MM.1S (cell line): ENCODE data around the gene SPCS3.

Source experiments
- EZH2 ChIP-seq: fragments of 300-600 bp; sonication (generic); optimal IDR thresholded peaks from 2 replicates; pipeline ENCODE3; 2017; ENCODE audit warnings: low read depth, mild to moderate bottlenecking, antibody characterized with exemption, low read length, mixed read lengths
- EZH2phosphoT487 ChIP-seq: fragments of 300-600 bp; sonication (generic); IDR thresholded peaks from 2 replicates; pipeline ENCODE4 v1.6.1; 2018; ENCODE audit warnings: antibody characterized with exemption, low read length
- TF ChIP-seq, protein P1 (sequence below): fragments of 300-600 bp; sonication (generic); IDR thresholded peaks from 2 replicates; pipeline ENCODE4 v1.5.1; 2016; ENCODE audit warnings: antibody characterized with exemption, low read length, mixed read lengths

DNA sequence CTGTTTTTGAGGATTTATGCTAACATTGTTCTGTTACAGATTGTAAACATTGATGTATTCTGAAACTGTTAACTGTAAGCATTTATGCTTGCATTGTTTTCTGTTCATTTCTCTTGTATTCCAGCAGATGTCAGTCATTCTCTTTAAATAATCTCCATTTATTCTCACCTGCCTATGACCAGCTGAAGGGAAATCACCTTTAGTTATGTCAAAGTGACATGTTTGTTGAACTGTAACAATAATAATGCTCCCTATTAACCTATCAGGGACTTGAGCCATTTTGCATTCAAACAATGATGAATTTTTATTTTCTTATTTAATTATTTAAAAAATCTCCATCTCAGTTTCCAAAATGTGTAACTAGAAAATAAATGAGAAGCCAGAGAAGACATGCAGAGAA, 58.0 kb downstream of the SPCS3 start:
- TF ChIP-seq, protein P1, sequence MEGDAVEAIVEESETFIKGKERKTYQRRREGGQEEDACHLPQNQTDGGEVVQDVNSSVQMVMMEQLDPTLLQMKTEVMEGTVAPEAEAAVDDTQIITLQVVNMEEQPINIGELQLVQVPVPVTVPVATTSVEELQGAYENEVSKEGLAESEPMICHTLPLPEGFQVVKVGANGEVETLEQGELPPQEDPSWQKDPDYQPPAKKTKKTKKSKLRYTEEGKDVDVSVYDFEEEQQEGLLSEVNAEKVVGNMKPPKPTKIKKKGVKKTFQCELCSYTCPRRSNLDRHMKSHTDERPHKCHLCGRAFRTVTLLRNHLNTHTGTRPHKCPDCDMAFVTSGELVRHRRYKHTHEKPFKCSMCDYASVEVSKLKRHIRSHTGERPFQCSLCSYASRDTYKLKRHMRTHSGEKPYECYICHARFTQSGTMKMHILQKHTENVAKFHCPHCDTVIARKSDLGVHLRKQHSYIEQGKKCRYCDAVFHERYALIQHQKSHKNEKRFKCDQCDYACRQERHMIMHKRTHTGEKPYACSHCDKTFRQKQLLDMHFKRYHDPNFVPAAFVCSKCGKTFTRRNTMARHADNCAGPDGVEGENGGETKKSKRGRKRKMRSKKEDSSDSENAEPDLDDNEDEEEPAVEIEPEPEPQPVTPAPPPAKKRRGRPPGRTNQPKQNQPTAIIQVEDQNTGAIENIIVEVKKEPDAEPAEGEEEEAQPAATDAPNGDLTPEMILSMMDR, result peak; percentile 63
- TF ChIP-seq EZH2, result no peak
- TF ChIP-seq EZH2phosphoT487, result no peak
